Gastrocnemius medialis (tissue), 4 donors: Measurements from ENCODE around the gene FRMPD4. TPM values are rescaled to one million over a fixed set of nuclear protein-coding genes. Genes with fewer than 3 reads are reported as not detected.

Source experiments
- ATAC-seq, 2 donors: fragments of 150-250 bp; one replicate each; pipeline ENCODE4 v1.9.1; 2016
- DNase-seq, 2 donors: peaks; one replicate each; pipeline ENCODE4 v3.0.0-alpha.2; 2019
- H3K27ac ChIP-seq, 4 donors: fragments of 200-600 bp; sonication (generic); 1 replicate in 1 of 4; 2 replicates in 3 of 4; pipeline ENCODE4 v1.5.1; 2016 to 2018; ENCODE audit warnings: mild to moderate bottlenecking in 2 of 4, moderate library complexity in 1 of 4
- H3K27me3 ChIP-seq, 3 donors: fragments of 200-600 bp; sonication (generic) in 2 of 3; 1 replicate in 1 of 3; 2 replicates in 2 of 3; pipeline versions ENCODE4 v1.5.1 to v1.6.0; 2016 to 2019; ENCODE audit warnings: mild to moderate bottlenecking in 1 of 3, moderate library complexity in 1 of 3
- H3K36me3 ChIP-seq, 2 donors: fragments of 200-600 bp; sonication (generic) in 1 of 2; one replicate each; pipeline ENCODE4 v1.5.1; 2017 to 2018
- H3K4me1 ChIP-seq, 2 donors: fragments of 200-600 bp; sonication (generic) in 1 of 2; one replicate each; pipeline ENCODE4 v1.5.1; 2016 to 2017; ENCODE audit warnings: mild to moderate bottlenecking in 2 of 2
- H3K4me3 ChIP-seq, 4 donors: fragments of 200-600 bp; sonication (generic) in 3 of 4; 1 replicate in 1 of 4; 2 replicates in 3 of 4; pipeline ENCODE4 v1.5.1; 2016 to 2019; ENCODE audit warnings: mild to moderate bottlenecking in 2 of 4
- H3K9me3 ChIP-seq, 3 donors: fragments of 200-600 bp; sonication (generic) in 2 of 3; 1 replicate in 1 of 3; 2 replicates in 2 of 3; pipeline ENCODE4 v1.5.1; 2016 to 2019
- POLR2A ChIP-seq, 2 donors: fragments of 450-650 bp; IDR thresholded peaks; one replicate each; pipeline ENCODE4 v1.6.1; 2017; ENCODE audit warnings: antibody characterized with exemption in 2 of 2, mild to moderate bottlenecking in 2 of 2, moderate library complexity in 2 of 2
- in situ Hi-C, 4 donors: fragments of 200-750 bp; cut with MboI; loops; one replicate each; pipeline versions ENCODE4 v1.15.0 to v1.8.0; 2017; ENCODE audit warnings: low sequenced_read_pairs in 4 of 4
- intact Hi-C: fragments of 100-400 bp; cut with DNase I; formaldehyde crosslinking; loops from one replicate; pipeline ENCODE4 v1.15.1; 2023; ENCODE audit warnings: low total_unique reads
- total RNA-seq, 4 donors: library from RNA; depleted of rRNA; stranded (reverse); fragments of >200 nt; gene quantifications; one replicate each; pipeline versions ENCODE4 v1.1.0 to v1.2.3, GENCODE V29; 2016
- TF ChIP-seq, protein P1 (sequence below), 5 experiments: fragments of 450-650 bp in 3 of 5; fragments of 200-600 bp in 2 of 5; sonication (generic) in 2 of 5; IDR thresholded peaks in 4 of 5; conservative IDR thresholded peaks in 1 of 5; 1 replicate in 4 of 5; 2 replicates in 1 of 5; pipeline ENCODE4 v1.5.1; 2016 to 2019; ENCODE audit warnings: antibody characterized with exemption in 5 of 5, mild to moderate bottlenecking in 3 of 5, moderate library complexity in 3 of 5

FRMPD4 gene
- total RNA-seq, 4 donors from 2014 or later: 0.02 TPM; not detected in 3

DNA sequence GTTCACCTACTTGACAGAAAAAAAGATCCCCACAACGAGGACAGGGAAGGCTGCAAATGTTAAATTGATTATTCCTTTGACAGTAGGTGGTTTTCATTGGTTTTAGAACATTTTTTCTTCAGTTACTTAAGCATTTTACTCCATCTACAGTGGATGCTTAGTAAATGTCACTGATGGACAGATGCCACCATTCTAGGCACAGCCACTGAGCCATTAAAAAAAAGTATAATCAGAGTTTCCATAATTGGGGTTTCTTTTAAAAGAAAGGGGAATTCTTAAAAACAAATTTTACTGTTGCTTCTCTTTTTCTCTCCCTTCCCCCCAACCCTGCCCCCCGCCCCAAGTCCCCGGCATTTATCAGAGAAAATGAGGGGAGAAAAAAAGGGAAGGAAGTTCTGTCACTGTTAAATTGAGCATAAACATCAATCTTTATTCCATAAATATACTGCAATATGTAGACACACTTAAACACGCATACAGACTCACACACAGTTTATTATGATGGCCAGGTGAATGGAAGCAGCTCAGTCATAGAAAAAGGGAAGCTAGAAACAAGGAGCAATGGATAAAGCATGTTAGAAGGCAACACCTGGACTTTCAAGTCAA lies 573.3 kb downstream of the FRMPD4 start:
- in situ Hi-C loops: no loop called here
- Histone ChIP-seq H3K36me3 (no peaks in the 10 kb centered on the region), H3K27ac (no peak overlapping the region), H3K9me3 (no peaks in the 10 kb centered on the region), H3K27me3 (no peaks in the 10 kb centered on the region), H3K4me1 (no peaks in the 10 kb centered on the region), H3K4me3 (no peak overlapping the region)
- intact Hi-C loops: no loop called here
- no peak for DNase-seq
- no peak for TF ChIP-seq POLR2A (IDR thresholded peaks at IDR 0.05)
- no peak for ATAC-seq

DNA sequence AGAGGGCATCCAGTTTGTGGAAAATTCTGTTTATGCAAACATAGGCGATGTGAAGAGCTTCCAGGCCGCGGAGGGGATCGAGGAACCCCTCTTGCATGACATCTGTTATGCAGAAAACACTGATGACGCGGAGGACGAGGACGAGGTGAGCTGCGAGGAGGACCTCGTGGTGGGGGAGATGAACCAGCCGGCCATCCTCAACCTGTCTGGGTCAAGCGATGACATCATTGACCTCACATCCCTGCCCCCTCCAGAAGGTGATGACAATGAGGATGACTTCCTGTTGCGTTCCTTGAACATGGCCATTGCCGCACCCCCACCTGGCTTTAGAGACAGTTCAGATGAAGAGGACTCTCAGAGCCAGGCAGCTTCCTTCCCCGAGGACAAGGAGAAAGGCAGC lies 578.3 kb downstream of the FRMPD4 start:
- Histone ChIP-seq H3K27me3 (no peaks in the 10 kb centered on the region), H3K36me3 (no peaks in the 10 kb centered on the region), H3K9me3 (no peaks in the 10 kb centered on the region), H3K27ac (no peak overlapping the region), H3K4me1 (no peaks in the 10 kb centered on the region), H3K4me3 (no peak overlapping the region)
- DNase-seq: no peak
- intact Hi-C loops: no loop called here
- in situ Hi-C loops: no loop called here
- TF ChIP-seq POLR2A (IDR thresholded peaks at IDR 0.05): no peak
- TF ChIP-seq, protein P1, sequence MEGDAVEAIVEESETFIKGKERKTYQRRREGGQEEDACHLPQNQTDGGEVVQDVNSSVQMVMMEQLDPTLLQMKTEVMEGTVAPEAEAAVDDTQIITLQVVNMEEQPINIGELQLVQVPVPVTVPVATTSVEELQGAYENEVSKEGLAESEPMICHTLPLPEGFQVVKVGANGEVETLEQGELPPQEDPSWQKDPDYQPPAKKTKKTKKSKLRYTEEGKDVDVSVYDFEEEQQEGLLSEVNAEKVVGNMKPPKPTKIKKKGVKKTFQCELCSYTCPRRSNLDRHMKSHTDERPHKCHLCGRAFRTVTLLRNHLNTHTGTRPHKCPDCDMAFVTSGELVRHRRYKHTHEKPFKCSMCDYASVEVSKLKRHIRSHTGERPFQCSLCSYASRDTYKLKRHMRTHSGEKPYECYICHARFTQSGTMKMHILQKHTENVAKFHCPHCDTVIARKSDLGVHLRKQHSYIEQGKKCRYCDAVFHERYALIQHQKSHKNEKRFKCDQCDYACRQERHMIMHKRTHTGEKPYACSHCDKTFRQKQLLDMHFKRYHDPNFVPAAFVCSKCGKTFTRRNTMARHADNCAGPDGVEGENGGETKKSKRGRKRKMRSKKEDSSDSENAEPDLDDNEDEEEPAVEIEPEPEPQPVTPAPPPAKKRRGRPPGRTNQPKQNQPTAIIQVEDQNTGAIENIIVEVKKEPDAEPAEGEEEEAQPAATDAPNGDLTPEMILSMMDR (IDR thresholded peaks at IDR 0.05 in 4 of 5, conservative IDR thresholded peaks at IDR 0.05 in 1 of 5): no peak
- ATAC-seq: no peak

DNA sequence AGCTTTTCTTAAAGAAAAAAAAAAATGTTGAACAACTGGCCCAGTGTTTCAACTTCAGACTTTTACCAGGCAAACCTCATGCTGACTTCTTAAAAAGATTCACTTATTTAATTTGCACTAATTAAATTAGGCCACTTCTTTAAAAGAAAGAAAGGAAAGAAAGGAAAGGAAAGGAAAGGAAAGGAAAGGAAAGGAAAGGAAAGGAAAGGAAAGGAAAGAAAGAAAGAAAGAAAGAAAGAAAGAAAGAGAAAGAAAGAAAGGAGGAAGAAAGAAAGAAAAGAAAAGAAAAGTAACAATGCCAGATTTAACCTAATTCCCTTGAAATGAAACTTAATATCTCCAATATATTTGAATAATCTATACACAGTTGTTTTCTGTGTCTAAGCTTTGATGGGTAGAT lies 581.6 kb downstream of the FRMPD4 start:
- Histone ChIP-seq H3K4me3 (no peak overlapping the region), H3K4me1 (no peaks in the 10 kb centered on the region), H3K9me3 (no peaks in the 10 kb centered on the region), H3K36me3 (no peaks in the 10 kb centered on the region), H3K27ac (no peak overlapping the region), H3K27me3 (no peaks in the 10 kb centered on the region)
- intact Hi-C loops: no loop called here
- in situ Hi-C loops: no loop called here
- no peak for TF ChIP-seq POLR2A (IDR thresholded peaks at IDR 0.05)
- TF ChIP-seq, protein P1 (IDR thresholded peaks at IDR 0.05 in 4 of 5, conservative IDR thresholded peaks at IDR 0.05 in 1 of 5): no peak
- DNase-seq (no peak), ATAC-seq (no peak)

DNA sequence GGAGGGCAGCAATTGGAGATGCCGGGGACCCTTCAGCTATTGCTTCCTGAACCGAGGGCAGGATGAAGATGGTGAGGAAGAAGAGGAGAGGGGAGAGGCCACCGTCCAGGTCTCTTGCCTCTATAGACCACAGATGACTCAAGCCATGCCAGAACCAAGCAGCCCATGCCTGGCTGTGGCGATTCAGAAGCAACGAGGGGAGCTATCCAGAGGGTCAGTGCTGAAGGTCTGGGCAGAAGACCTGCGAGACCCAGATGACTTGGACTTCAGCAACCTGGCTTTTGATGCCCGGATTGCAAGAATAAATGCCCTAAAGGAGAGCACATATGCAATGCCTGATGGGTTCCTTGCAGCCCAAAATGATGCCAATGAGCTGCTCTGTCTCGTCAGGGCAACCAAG lies 582.8 kb downstream of the FRMPD4 start:
- TF ChIP-seq, protein P1 (IDR thresholded peaks at IDR 0.05 in 4 of 5, conservative IDR thresholded peaks at IDR 0.05 in 1 of 5): no peak
- TF ChIP-seq POLR2A (IDR thresholded peaks at IDR 0.05): no peak
- H3K36me3 ChIP-seq: no peaks in the 10 kb centered on the region
- H3K27me3 ChIP-seq: no peaks in the 10 kb centered on the region
- ATAC-seq (no peak), DNase-seq (no peak)
- no peaks in the 10 kb centered on the region for H3K9me3 ChIP-seq
- no peak overlapping the region for H3K4me3 ChIP-seq
- in situ Hi-C loops: no loop called here
- intact Hi-C loops: no loop called here
- H3K27ac ChIP-seq: no peak overlapping the region
- H3K4me1 ChIP-seq: no peaks in the 10 kb centered on the region

DNA sequence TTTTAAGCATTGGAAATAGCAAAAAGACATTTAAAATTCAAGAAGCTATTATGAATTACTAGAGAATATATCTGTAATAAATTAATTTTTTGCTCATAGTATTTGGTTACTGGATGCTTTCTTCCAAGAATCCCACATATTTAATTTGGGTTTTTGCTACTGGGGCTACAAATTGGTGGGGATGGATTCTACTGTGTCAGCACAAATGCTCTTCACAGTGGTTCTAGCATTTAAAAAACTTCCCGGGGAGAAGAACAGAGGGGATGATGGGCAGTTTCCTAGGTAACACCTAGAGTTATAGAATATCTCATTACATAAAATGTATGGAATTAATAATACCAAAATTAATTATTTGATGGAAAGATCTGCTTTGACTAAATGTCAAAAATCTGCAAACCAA lies 584.0 kb downstream of the FRMPD4 start:
- Histone ChIP-seq H3K4me1 (no peaks in the 10 kb centered on the region), H3K9me3 (no peaks in the 10 kb centered on the region), H3K36me3 (no peaks in the 10 kb centered on the region), H3K27ac (no peak overlapping the region), H3K4me3 (no peak overlapping the region), H3K27me3 (no peaks in the 10 kb centered on the region)
- DNase-seq (no peak), ATAC-seq (no peak)
- intact Hi-C loops: no loop called here
- in situ Hi-C loops: no loop called here
- TF ChIP-seq, protein P1 (IDR thresholded peaks at IDR 0.05 in 4 of 5, conservative IDR thresholded peaks at IDR 0.05 in 1 of 5): no peak
- no peak for TF ChIP-seq POLR2A (IDR thresholded peaks at IDR 0.05)
